Daoy (cell line): Measurements from ENCODE around the gene MRPS2. TPM values are rescaled to one million over a fixed set of nuclear protein-coding genes. Genes with fewer than 3 reads are reported as not detected.
A peak's percentile ranks its signal among the peaks of the same experiment; 100 is the strongest.
"Not testable (repeated sequence)": the region's sequence is repeated elsewhere in the genome, so short reads cannot be mapped to it uniquely, and the experiment has no call there.

ENCODE experiments used
- DNase-seq: peaks from one replicate; pipeline ENCODE4 v3.0.0-alpha.2; 2015; ENCODE audit warnings: low read depth
- total RNA-seq: library from RNA; depleted of rRNA; stranded (reverse); fragments of >200 nt; shearing (Covaris generic); gene quantifications from 2 replicates; pipeline ENCODE4 v1.2.3, GENCODE V29; 2014

The MRPS2 gene
- total RNA-seq, 1 experiment from 2014 or later: 48.6 TPM

- no peak for DNase-seq
Observed at GRCh38 chr9:135531096-135531495, 30.6 kb downstream of the MRPS2 start.

GRCh38 chr9:135533113-135533512, 32.6 kb downstream of the MRPS2 start:
- no peak for DNase-seq

- DNase-seq: no peak
Observed at GRCh38 chr9:135533674-135534073, 33.2 kb downstream of the MRPS2 start.

GRCh38 chr9:135534192-135534711, 33.8 kb downstream of the MRPS2 start:
- DNase-seq: peak; percentile 41

- not testable (repeated sequence) for DNase-seq
Observed at GRCh38 chr9:135534826-135535225, 34.3 kb downstream of the MRPS2 start.

GRCh38 chr9:135535631-135536030, 35.1 kb downstream of the MRPS2 start:
- DNase-seq: not testable (repeated sequence)

- peak; percentile 72 for DNase-seq
Observed at GRCh38 chr9:135536216-135536615, 35.7 kb downstream of the MRPS2 start.

GRCh38 chr9:135543262-135543894, 42.9 kb downstream of the MRPS2 start:
- DNase-seq: peak; percentile 74

- DNase-seq: no peak
Observed at GRCh38 chr9:135544981-135545635, 44.6 kb downstream of the MRPS2 start.

- not testable (repeated sequence) for DNase-seq
Observed at GRCh38 chr9:135545646-135546176, 45.2 kb downstream of the MRPS2 start, which contains the start of gene OBP2A. TSS of gene OBP2A (plus strand) at chr9:135546126. CDS start at chr9:135546181, 55 bp downstream.

- not testable (repeated sequence) for DNase-seq
Observed at GRCh38 chr9:135546792-135547617, 46.5 kb downstream of the MRPS2 start.

- no peak for DNase-seq
Observed at GRCh38 chr9:135547756-135548736, 47.6 kb downstream of the MRPS2 start.

- not testable (repeated sequence) for DNase-seq
Observed at GRCh38 chr9:135549478-135550343, 49.2 kb downstream of the MRPS2 start.

GRCh38 chr9:135550344-135550918, 49.9 kb downstream of the MRPS2 start:
- DNase-seq: no peak

- no peak for DNase-seq
Observed at GRCh38 chr9:135551031-135551430, 50.5 kb downstream of the MRPS2 start.

GRCh38 chr9:135551456-135551855, 51.0 kb downstream of the MRPS2 start:
- no peak for DNase-seq

GRCh38 chr9:135552021-135552697, 51.7 kb downstream of the MRPS2 start:
- DNase-seq: no peak

- DNase-seq: no peak
Observed at GRCh38 chr9:135552698-135553171, 52.3 kb downstream of the MRPS2 start.
